ENCODE results near the gene CGA.
"Not testable (repeated sequence)": the region's sequence is repeated elsewhere in the genome, so short reads cannot be mapped to it uniquely, and the experiment has no call there.

CGA gene

GRCh38 chr6:87095087-87095509 is at the start of gene CGA:
Gene CGA (minus strand): TSS chr6:87095106. CDS start chr6:87088200, 6,906 bp downstream.
- DNase-seq (ENCODE audit: low spot score) = no peak

GRCh38 chr6:87139927-87140326 is 45.0 kb upstream of the CGA start:
- not testable (repeated sequence) for DNase-seq (ENCODE audit: low spot score)

GRCh38 chr6:87139236-87139635 is 44.3 kb upstream of the CGA start:
- DNase-seq (ENCODE audit: low spot score) = peak; percentile 44

GRCh38 chr6:87136963-87137362 is 42.1 kb upstream of the CGA start:
- DNase-seq (ENCODE audit: low spot score) = no peak

- DNase-seq (ENCODE audit: low spot score) = no peak
Measured at GRCh38 chr6:87127737-87128136, 32.8 kb upstream of the CGA start.

- no peak for DNase-seq (ENCODE audit: low spot score)
Measured at GRCh38 chr6:87126501-87126900, 31.6 kb upstream of the CGA start.

- DNase-seq (ENCODE audit: low spot score) = no peak
Measured at GRCh38 chr6:87124074-87124473, 29.2 kb upstream of the CGA start.

- no peak for DNase-seq (ENCODE audit: low spot score)
Measured at GRCh38 chr6:87122477-87122876, 27.6 kb upstream of the CGA start.

- DNase-seq (ENCODE audit: low spot score) = no peak
Measured at GRCh38 chr6:87118054-87118453, 23.1 kb upstream of the CGA start.

GRCh38 chr6:87116922-87117321 is 22.0 kb upstream of the CGA start:
- no peak for DNase-seq (ENCODE audit: low spot score)

GRCh38 chr6:87115402-87116135 is 20.7 kb upstream of the CGA start:
- no peak for DNase-seq (ENCODE audit: low spot score)

- DNase-seq (ENCODE audit: low spot score) = no peak
Measured at GRCh38 chr6:87110636-87111035, 15.7 kb upstream of the CGA start.

GRCh38 chr6:87105823-87106222 is 10.9 kb upstream of the CGA start:
- DNase-seq (ENCODE audit: low spot score) = no peak

GRCh38 chr6:87104667-87105066 is 9.8 kb upstream of the CGA start:
- DNase-seq (ENCODE audit: low spot score) = no peak

- no peak for DNase-seq (ENCODE audit: low spot score)
Measured at GRCh38 chr6:87103977-87104601, 9.2 kb upstream of the CGA start.

GRCh38 chr6:87102151-87102621 is 7.3 kb upstream of the CGA start:
- DNase-seq (ENCODE audit: low spot score) = no peak

GRCh38 chr6:87101067-87101466 is 6.2 kb upstream of the CGA start:
- no peak for DNase-seq (ENCODE audit: low spot score)

- no peak for DNase-seq (ENCODE audit: low spot score)
Measured at GRCh38 chr6:87100216-87100615, 5.3 kb upstream of the CGA start.

- peak; percentile 20 for DNase-seq (ENCODE audit: low spot score)
Measured at GRCh38 chr6:87099472-87099871, 4.6 kb upstream of the CGA start.

GRCh38 chr6:87094576-87094975 is 330 bp downstream of the CGA start:
- no peak for DNase-seq (ENCODE audit: low spot score)

- DNase-seq (ENCODE audit: low spot score) = no peak
Measured at GRCh38 chr6:87093651-87094050, 1.3 kb downstream of the CGA start.

- DNase-seq (ENCODE audit: low spot score) = no peak
Measured at GRCh38 chr6:87093199-87093598, 1.7 kb downstream of the CGA start.

GRCh38 chr6:87092435-87092834 is 2.5 kb downstream of the CGA start:
- no peak for DNase-seq (ENCODE audit: low spot score)

- no peak for DNase-seq (ENCODE audit: low spot score)
Measured at GRCh38 chr6:87089135-87089534, 5.8 kb downstream of the CGA start.

Data from HuH-7 (cell line).